IPS-20b (cell line): ENCODE results near the gene SIGMAR1.
A peak's percentile ranks its signal among the peaks of the same experiment; 100 is the strongest.
"Not testable (repeated sequence)": the region's sequence is repeated elsewhere in the genome, so short reads cannot be mapped to it uniquely, and the experiment has no call there.

Source experiments
- H3K27ac ChIP-seq: one replicate; pipeline ENCODE4 v1.5.1; 2013; ENCODE audit warnings: low read length
- H3K27me3 ChIP-seq: 2 replicates; pipeline ENCODE4 v1.6.1; 2013; ENCODE audit warnings: mild to moderate bottlenecking, low read length, inconsistent platforms; ENCODE audit not compliant: insufficient read depth
- H3K36me3 ChIP-seq: 2 replicates; pipeline ENCODE4 v1.6.1; 2013; ENCODE audit warnings: low read depth, mild to moderate bottlenecking, inconsistent platforms, low read length, moderate library complexity; ENCODE audit not compliant: insufficient read depth
- H3K4me1 ChIP-seq: 2 replicates; pipeline ENCODE4 v1.6.1; 2013; ENCODE audit warnings: mild to moderate bottlenecking, control low read depth, inconsistent platforms, low read length, moderate library complexity; ENCODE audit not compliant: insufficient read depth
- H3K4me3 ChIP-seq: 2 replicates; pipeline ENCODE4 v1.5.1; 2013; ENCODE audit warnings: mild to moderate bottlenecking, low read length, inconsistent platforms
- H3K9ac ChIP-seq: 2 replicates; pipeline ENCODE4 v1.6.1; 2013; ENCODE audit warnings: low read depth, mild to moderate bottlenecking, inconsistent platforms, low read length, moderate library complexity
- H3K9me3 ChIP-seq: 2 replicates; pipeline ENCODE4 v1.6.1; 2013; ENCODE audit warnings: mild to moderate bottlenecking, low read depth, low read length, inconsistent platforms; ENCODE audit not compliant: insufficient read depth

The SIGMAR1 gene

DNA sequence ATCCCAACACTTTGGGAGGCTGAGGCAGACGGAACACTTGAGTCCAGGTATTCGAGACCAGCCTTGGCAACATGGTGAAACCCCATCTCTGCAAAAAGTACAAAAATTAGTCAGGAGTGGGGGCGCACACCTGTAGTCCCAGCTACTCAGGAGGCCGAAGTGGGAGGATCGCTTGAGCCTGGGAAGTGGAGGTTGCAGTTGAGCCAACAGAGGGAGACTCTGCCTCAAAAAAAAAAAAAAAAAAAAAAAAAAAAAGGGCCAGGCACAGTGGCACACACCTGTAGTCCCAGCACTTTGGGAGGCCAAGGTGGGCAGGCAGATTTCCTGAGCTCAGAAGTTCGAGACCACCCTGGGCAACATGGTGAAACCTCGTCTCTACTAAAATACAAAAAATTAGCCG lies 1.7 kb upstream of the SIGMAR1 start:
- Histone ChIP-seq H3K36me3 (peaks cover 11% of the 10 kb centered on the region), H3K27me3 (peaks cover 14% of the 10 kb centered on the region)
- not testable (repeated sequence) for H3K4me1 ChIP-seq, H3K9ac ChIP-seq, H3K9me3 ChIP-seq, H3K4me3 ChIP-seq, H3K27ac ChIP-seq

DNA sequence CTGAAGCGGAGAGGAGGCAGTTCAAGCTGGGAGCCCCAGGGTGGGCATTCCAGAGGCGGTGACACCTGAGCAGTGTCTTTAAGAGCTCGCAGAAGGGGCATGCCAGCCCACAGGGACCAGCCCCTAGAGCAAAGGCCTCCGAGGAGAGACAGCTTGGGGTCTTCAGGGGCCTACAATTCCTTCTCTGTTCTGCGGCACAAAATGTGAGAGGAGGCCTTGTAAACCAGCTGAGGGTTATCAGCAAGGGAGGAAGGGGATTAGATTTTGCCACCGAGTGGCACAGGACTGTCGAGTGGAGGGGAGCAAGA lies 505 bp upstream of the SIGMAR1 start:
- peak overlapping the region; percentile 46; the same call in 1 of the 2 replicates for H3K9ac ChIP-seq
- H3K4me3 ChIP-seq, result peak overlapping the region; percentile 77
- peaks cover 14% of the 10 kb centered on the region for H3K27me3 ChIP-seq
- no peaks in the 10 kb centered on the region for H3K9me3 ChIP-seq
- peaks cover 11% of the 10 kb centered on the region for H3K36me3 ChIP-seq
- peaks cover 6% of the 10 kb centered on the region; the same call in 1 of the 2 replicates for H3K4me1 ChIP-seq
- H3K27ac ChIP-seq, result no peak overlapping the region

DNA sequence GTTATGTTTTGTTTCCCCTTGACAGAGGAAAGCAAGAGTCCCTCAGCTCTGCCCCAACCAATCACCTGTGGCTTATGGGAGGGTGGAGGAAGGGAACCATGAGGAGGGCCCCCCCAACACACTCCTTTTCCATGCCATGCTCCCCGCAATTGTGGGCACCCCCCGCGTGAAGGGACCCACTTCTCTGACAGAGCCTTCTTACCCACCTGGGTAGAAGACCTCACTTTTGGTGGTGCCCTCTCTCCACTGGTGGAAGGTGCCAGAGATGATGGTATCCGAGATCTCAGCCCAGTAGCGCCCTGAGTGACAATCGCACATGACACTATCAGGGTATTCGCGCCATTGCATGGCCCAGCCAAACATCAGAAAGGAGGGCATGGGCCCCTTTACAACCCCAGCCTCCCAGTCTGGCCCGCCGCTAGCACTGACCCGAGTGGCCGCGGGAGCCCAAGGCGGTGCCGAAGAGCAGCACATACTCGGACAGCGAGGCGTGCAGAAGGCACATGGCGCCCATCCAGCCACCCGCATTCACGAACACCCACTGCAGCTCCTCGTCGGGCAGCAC lies 714 bp downstream of the SIGMAR1 start:
- peaks cover 11% of the 10 kb centered on the region for H3K36me3 ChIP-seq
- H3K27ac ChIP-seq, result no peak overlapping the region
- H3K4me3 ChIP-seq, result peak overlapping the region; percentile 77
- peaks cover 6% of the 10 kb centered on the region; the same call in 1 of the 2 replicates for H3K4me1 ChIP-seq
- H3K9me3 ChIP-seq, result no peaks in the 10 kb centered on the region
- peak overlapping the region; percentile 46; the same call in 1 of the 2 replicates for H3K9ac ChIP-seq
- peaks cover 26% of the 10 kb centered on the region for H3K27me3 ChIP-seq

DNA sequence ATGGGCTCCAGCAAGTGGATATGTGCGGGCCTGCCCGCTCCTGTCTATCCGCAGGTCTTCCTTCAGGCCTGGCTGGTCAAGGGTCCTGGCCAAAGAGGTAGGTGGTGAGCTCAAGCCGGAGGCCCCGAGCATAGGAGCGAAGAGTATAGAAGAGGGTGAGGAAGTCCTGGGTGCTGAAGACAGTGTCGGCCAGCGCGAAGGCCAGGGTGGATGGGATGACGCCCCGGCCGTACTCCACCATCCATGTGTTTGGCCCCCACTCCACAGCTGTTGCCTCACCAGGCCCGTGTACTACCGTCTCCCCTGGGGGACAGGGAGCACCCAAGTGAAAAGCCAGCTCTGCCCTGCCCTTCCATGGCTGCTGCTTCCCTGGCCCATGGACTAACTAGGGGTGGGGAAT lies 2.0 kb downstream of the SIGMAR1 start:
- peaks cover 6% of the 10 kb centered on the region; the same call in 1 of the 2 replicates for H3K4me1 ChIP-seq
- no peak overlapping the region for H3K9ac ChIP-seq
- peaks cover 11% of the 10 kb centered on the region for H3K36me3 ChIP-seq
- H3K27ac ChIP-seq, result no peak overlapping the region
- H3K4me3 ChIP-seq, result no peak overlapping the region
- H3K9me3 ChIP-seq, result no peaks in the 10 kb centered on the region
- peaks cover 39% of the 10 kb centered on the region for H3K27me3 ChIP-seq

DNA sequence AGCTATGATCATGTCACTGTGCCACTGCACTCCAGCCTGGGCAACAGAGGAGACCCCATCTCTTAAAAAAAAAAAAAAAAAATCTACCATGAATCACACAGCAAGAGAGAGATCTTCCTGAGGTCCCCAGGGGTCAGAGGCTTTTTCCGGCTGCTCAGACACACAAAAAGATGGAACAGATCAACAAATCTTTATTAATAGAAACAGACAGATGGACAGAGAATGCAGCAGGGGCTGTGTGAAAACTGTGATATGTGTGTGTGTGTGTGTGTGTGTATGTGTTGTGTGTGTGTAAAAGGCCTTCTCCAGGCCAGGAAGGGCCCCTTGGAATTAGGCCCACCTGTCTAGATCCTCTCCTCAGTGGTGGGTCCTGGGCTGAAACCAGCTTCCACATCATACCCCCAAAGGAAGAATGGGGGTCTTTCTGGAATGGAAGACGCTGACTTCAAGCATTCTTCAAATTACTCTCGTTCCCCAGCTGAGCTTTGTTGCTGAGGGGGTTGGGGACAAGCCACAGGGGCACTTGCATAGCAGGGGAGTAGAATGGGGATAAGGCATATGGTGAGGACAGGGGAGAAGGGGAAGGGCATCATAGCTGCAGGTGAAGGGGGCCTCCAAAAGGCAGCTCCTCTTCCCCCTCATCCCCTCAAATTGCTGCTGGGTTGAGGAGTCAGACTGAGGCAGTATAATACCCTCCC lies 2.9 kb downstream of the SIGMAR1 start:
- Histone ChIP-seq H3K27ac (no peak overlapping the region), H3K36me3 (peaks cover 11% of the 10 kb centered on the region), H3K9me3 (no peaks in the 10 kb centered on the region), H3K9ac (no peak overlapping the region), H3K4me3 (no peak overlapping the region), H3K27me3 (peaks cover 48% of the 10 kb centered on the region), H3K4me1 (peaks cover 6% of the 10 kb centered on the region; the same call in 1 of the 2 replicates)

DNA sequence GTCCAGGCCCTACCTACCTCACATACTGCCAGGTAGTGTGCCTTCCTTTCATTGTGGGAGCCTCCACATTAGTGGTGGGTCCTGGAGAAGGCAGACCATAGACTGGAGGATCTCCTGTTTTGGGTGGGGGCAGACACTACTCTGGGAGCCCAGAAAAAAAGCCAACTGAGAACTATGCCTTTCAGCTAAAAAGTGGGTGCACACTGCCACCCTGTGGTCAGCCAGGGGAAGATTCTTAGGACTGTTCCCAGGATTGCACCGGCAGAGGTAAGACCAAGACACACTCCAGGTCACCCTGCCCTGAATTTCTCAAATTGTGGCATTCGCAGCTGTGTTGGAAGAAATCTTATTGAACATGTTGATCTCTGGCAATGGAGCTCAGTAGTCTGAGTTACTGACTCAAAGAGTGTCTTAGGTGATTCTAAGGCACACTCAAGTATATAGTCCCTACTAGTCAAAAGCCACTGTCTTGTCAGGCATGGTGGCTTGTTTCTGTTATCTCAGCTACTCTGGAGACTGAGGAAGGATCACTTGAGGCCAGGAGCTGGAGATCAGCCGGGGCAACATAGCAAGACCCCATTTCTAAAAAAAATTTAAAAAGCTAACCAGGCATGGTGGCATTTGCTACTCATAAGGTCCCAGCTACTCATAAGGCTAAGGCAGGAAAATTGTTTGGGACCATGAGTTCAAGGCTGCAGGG lies 3.6 kb downstream of the SIGMAR1 start:
- no peaks in the 10 kb centered on the region for H3K9me3 ChIP-seq
- H3K4me3 ChIP-seq, result no peak overlapping the region
- H3K27me3 ChIP-seq, result peaks cover 55% of the 10 kb centered on the region
- H3K27ac ChIP-seq, result no peak overlapping the region
- peaks cover 11% of the 10 kb centered on the region for H3K36me3 ChIP-seq
- H3K4me1 ChIP-seq, result peaks cover 6% of the 10 kb centered on the region; the same call in 1 of the 2 replicates
- no peak overlapping the region for H3K9ac ChIP-seq

DNA sequence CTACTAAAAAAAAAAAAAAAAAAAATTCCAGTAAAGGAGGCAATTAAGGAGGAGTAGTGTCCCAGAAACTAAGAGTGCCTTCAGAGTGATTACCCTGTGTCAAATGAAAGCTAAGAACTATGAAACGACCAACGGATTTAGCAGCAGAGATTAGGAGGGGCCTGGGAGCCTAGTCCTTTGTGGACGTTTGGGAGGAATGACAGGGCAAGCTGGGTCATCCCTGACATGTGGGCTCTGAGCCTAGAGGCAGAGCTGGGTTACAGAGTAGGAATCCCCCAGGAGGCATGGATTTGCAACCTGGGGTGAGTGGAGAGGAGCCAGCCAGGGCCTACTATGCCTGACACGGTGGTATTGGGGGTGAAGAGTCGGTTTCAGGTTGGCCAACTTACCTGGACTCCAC lies 4.4 kb downstream of the SIGMAR1 start:
- H3K9me3 ChIP-seq, result no peaks in the 10 kb centered on the region
- H3K36me3 ChIP-seq, result peaks cover 11% of the 10 kb centered on the region
- no peak overlapping the region for H3K4me3 ChIP-seq
- no peak overlapping the region for H3K9ac ChIP-seq
- H3K27me3 ChIP-seq, result peaks cover 58% of the 10 kb centered on the region
- peaks cover 4% of the 10 kb centered on the region; the same call in 1 of the 2 replicates for H3K4me1 ChIP-seq
- no peak overlapping the region for H3K27ac ChIP-seq

DNA sequence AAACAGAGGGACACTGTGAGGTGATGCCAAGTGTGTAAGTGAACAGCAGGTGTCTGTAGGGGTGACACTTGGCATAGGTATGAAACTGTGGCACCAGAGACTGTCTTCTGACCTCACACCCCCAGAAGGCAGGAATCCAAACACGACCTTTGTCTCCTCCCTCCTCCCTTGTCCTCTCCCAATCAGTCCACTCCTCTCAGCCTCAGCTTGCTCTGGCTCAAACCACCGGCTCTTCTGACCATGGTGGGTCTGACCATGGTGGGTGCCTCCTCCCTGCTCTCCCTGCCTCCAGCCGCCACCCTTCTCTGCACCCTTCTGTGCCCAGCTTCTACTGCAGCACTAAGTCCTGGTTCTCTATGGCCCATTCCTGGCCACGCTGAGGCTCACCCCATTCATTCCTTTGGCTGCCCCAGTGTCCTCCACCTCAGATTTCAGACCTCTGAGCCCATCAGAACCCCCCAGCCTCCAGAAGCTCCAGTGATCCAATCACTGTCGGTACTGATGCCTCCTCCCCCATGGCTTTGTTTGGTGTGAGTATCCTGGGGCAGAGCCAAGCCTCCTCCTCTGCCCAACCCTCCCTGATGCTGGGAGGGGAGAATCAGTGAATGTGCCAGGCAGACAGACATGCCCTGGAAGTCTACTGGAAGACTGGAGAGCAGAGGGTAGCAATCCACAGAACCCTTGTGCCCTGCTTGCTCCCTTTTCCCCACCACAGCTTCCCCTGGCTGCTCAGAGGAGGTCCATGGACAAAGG lies 7.0 kb downstream of the SIGMAR1 start:
- Histone ChIP-seq H3K9me3 (no peaks in the 10 kb centered on the region), H3K27ac (no peak overlapping the region), H3K27me3 (peaks cover 75% of the 10 kb centered on the region), H3K4me3 (no peak overlapping the region), H3K9ac (no peak overlapping the region), H3K4me1 (0 out of 2 replicates have a peak, but pooled peaks cover 3% of the 10 kb centered on the region), H3K36me3 (peaks cover 9% of the 10 kb centered on the region)

DNA sequence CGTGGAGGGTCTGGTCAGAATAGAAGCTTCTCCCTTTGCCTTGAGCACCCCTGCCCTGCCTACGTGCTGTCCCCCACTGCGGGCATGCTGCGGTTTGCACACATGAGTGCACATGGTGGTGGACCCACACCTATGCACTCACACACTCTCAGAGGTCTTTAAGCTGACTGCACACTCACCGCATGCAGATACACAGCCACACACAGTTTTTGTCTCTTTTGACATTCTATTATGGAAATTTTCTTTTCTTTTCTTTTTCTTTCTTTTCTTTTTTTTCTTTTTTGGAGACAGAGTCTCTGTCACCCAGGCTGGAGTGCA lies 8.1 kb downstream of the SIGMAR1 start:
- Histone ChIP-seq H3K27me3 (peaks cover 86% of the 10 kb centered on the region), H3K4me1 (peaks cover 3% of the 10 kb centered on the region; the same call in 1 of the 2 replicates)

DNA sequence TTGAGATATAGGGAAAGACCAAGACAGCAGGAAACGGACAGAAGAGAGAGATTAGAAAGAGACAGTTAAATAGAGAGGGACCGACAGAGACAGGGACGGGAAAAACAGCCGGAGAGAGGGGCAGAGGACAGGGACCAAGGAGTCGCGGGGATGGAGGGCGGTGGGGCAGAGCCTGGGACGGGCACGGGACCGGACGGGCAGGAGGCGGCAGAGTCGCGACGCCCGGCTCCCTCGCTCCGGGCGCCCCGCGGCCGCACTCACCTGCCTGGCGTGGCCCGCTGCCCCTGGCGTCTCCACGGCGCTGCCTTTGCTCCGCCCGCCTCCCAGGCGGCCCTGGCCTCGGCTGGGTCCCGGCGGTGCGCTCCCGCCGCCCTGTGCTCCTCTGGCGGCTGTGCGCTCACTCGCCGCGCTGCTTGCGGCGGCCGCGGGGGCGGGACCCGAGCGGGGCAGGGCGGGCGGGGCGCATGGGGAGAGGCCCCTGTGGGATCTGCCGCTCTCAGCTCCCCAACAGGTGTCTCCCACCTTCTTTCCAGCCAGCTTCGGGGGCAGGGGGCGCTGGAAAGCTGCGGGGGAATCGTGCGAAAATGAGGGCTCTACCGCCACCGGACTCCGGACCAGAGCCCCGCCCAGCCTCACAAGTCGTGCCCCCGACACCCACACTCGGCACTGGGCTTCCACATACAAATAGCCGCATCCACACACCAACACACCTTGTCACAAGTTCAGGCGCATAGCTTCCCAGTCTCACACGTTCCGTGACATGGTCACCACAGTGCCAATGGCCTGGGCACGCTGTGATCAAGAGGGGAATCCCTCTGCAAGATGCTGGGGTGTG lies 8.7 kb downstream of the SIGMAR1 start, which contains the start of gene ARID3C:
ARID3C (minus strand) TSS at position 411 of the 835 bp plus-strand sequence. CDS start 1,052 bp downstream, outside the sequence.
- Histone ChIP-seq H3K9ac (no peak within 1 kb of the TSS), H3K9me3 (no peaks in the 10 kb centered on the region), H3K36me3 (no peaks in the 10 kb centered on the region), H3K4me3 (peak within 1 kb of the TSS; percentile 54), H3K4me1 (peaks cover 5% of the 10 kb centered on the region; the same call in 1 of the 2 replicates), H3K27me3 (peaks cover 92% of the 10 kb centered on the region), H3K27ac (no peak within 1 kb of the TSS)

More for the DNA sequence above, 8.1 kb downstream of the SIGMAR1 start:
- Histone ChIP-seq H3K27ac (no peak overlapping the region), H3K9ac (no peak overlapping the region), H3K9me3 (no peaks in the 10 kb centered on the region), H3K36me3 (no peaks in the 10 kb centered on the region), H3K4me3 (peak overlapping the region; percentile 54)
